Brain pericyte (primary cell): ENCODE results near the gene NPHP1.
A peak's percentile ranks its signal among the peaks of the same experiment; 100 is the strongest.
"Not testable (repeated sequence)": the region's sequence is repeated elsewhere in the genome, so short reads cannot be mapped to it uniquely, and the experiment has no call there.

Experiments
- DNase-seq: peaks from one replicate; pipeline ENCODE4 v3.0.0-alpha.2; 2012; ENCODE audit warnings: low read depth, low spot score

NPHP1 gene

GRCh38 chr2:110103061-110103961 lies 101.5 kb downstream of the NPHP1 start:
- DNase-seq = no peak

- no peak for DNase-seq
Measured at GRCh38 chr2:110101901-110102803, 102.7 kb downstream of the NPHP1 start.

- DNase-seq = peak; percentile 98
Measured at GRCh38 chr2:110101280-110101844, 103.5 kb downstream of the NPHP1 start.

- DNase-seq = not testable (repeated sequence)
Measured at GRCh38 chr2:110100880-110101279, 103.9 kb downstream of the NPHP1 start.

GRCh38 chr2:110100480-110100879 lies 104.3 kb downstream of the NPHP1 start:
- DNase-seq = no peak

GRCh38 chr2:110099471-110100225 lies 105.2 kb downstream of the NPHP1 start:
- DNase-seq = no peak

- DNase-seq = no peak
Measured at GRCh38 chr2:110099038-110099425, 105.8 kb downstream of the NPHP1 start.

GRCh38 chr2:110097506-110098220 lies 107.2 kb downstream of the NPHP1 start:
- DNase-seq = no peak

GRCh38 chr2:110095994-110096633 lies 108.7 kb downstream of the NPHP1 start:
- no peak for DNase-seq

- not testable (repeated sequence) for DNase-seq
Measured at GRCh38 chr2:110094884-110095534, 109.8 kb downstream of the NPHP1 start.

- not testable (repeated sequence) for DNase-seq
Measured at GRCh38 chr2:110093924-110094323, 110.9 kb downstream of the NPHP1 start.

- DNase-seq = not testable (repeated sequence)
Measured at GRCh38 chr2:110090164-110090563, 114.6 kb downstream of the NPHP1 start.

- DNase-seq = not testable (repeated sequence)
Measured at GRCh38 chr2:110083757-110084156, 121.1 kb downstream of the NPHP1 start.

GRCh38 chr2:110083162-110083561 lies 121.7 kb downstream of the NPHP1 start:
- DNase-seq = not testable (repeated sequence)

- DNase-seq = not testable (repeated sequence)
Measured at GRCh38 chr2:110078104-110078503, 126.7 kb downstream of the NPHP1 start.

GRCh38 chr2:110075896-110076295 lies 128.9 kb downstream of the NPHP1 start:
- DNase-seq = not testable (repeated sequence)
